ENCODE measurements around the gene PPARA. TPM values are rescaled to one million over a fixed set of nuclear protein-coding genes. Genes with fewer than 3 reads are reported as not detected.

The PPARA gene
- total RNA-seq, 1 experiment from 2014 or later: 14.5 TPM

- CTCF ChIA-PET: no interaction called here
- intact Hi-C loops (cut with micrococcal nuclease): no loop called here
- no peaks in the 10 kb centered on the region for H3K36me3 ChIP-seq (ENCODE audit: control insufficient read depth in 1 of 2, insufficient read depth in 2 of 2, low read length in 2 of 2)
- H3K9me2 ChIP-seq (ENCODE audit: insufficient read depth): no peaks in the 10 kb centered on the region
- DNase-seq (ENCODE audit: low read depth, low spot score): no peak
- H3K4me2 ChIP-seq (ENCODE audit: low read length): no peak overlapping the region
- H3K9ac ChIP-seq (ENCODE audit: low read length): no peak overlapping the region
- H3K79me2 ChIP-seq (ENCODE audit: insufficient read depth, low read length): no peaks in the 10 kb centered on the region
- BruUV-seq (replicated peaks): no TSS peak
- POLR2A ChIA-PET: no interaction called here
- no peaks in the 10 kb centered on the region for H3K9me3 ChIP-seq (ENCODE audit: control insufficient read depth in 1 of 2, insufficient read depth in 1 of 2, low read depth in 1 of 2, low read length in 2 of 2)
- no peak overlapping the region for H3K27ac ChIP-seq (ENCODE audit: low read depth, low read length)
- no peaks in the 10 kb centered on the region for H3K4me1 ChIP-seq (ENCODE audit: control insufficient read depth in 1 of 2, insufficient read depth in 2 of 2, low read length in 2 of 2)
- TF ChIP-seq MAX (IDR thresholded peaks at IDR 0.05) (no peak), EZH2 (IDR thresholded peaks at IDR 0.05) (no peak), TCF7L2 (IDR thresholded peaks at IDR 0.05; ENCODE audit: borderline replicate concordance, extremely low read depth, insufficient read depth, insufficient read length) (no peak), EGR1 (IDR thresholded peaks at IDR 0.05; ENCODE audit: low read depth) (no peak), FOSL1 (IDR thresholded peaks at IDR 0.05; ENCODE audit: low read depth) (no peak), ATF3 (IDR thresholded peaks at IDR 0.05) (no peak), CEBPB (IDR thresholded peaks at IDR 0.05; ENCODE audit: low read depth) (no peak), YY1 (IDR thresholded peaks at IDR 0.05; ENCODE audit: extremely low read depth, insufficient replicate concordance, low read depth, low read length) (no peak), CBX3 (IDR thresholded peaks at IDR 0.05; ENCODE audit: low read depth) (no peak), SP1 (IDR thresholded peaks at IDR 0.05; ENCODE audit: low read depth) (no peak), SRF (IDR thresholded peaks at IDR 0.05; ENCODE audit: low read depth) (no peak), ZFX (IDR thresholded peaks at IDR 0.05) (no peak), POLR2AphosphoS5 (IDR thresholded peaks at IDR 0.05; ENCODE audit: low read depth, low read length) (no peak), REST (IDR thresholded peaks at IDR 0.05; ENCODE audit: low read depth) (no peak)
- no peak overlapping the region for H2AFZ ChIP-seq (ENCODE audit: low read depth, low read length, poor library complexity, severe bottlenecking)
- no peak for ATAC-seq
- no peaks in the 10 kb centered on the region for H4K20me1 ChIP-seq (ENCODE audit: insufficient read depth)
- H3K4me3 ChIP-seq (replicated peaks in 1 of 2; ENCODE audit: low read depth in 1 of 2, low read length in 2 of 2): no peak overlapping the region
- RAD21 ChIA-PET (ENCODE audit: low non-redundant PET in 1 of 2, low total read pairs in 2 of 2, uncharacterized antibody in 2 of 2, unreplicated experiment in 2 of 2): no interaction called here
- H3K27me3 ChIP-seq (ENCODE audit: insufficient read depth, low read length): no peaks in the 10 kb centered on the region
These were observed 13.0 kb upstream of the PPARA start for GRCh38 chr22:46137218-46137766.
